ENCODE results near the gene ABCB1.

DNA sequence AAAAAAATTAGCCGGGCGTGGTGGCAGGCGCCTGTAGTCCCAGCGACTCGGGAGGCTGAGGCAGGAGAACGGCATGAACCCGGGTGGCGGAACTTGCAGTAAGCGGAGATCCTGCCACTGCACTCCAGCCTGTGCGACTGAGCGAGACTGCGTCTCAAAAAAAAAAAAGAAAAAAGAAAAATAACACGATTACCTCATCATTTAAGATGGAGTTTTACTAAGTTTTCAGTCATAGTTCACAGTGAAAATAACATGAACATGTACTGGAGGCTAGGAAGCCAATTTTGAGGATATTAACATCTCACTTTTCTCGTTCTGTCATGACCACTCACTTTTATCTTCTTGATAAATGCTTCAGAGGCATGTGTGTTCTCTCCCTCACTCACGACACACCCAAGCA is 24.4 kb upstream of the ABCB1 start:
- TF ChIP-seq, protein P1, sequence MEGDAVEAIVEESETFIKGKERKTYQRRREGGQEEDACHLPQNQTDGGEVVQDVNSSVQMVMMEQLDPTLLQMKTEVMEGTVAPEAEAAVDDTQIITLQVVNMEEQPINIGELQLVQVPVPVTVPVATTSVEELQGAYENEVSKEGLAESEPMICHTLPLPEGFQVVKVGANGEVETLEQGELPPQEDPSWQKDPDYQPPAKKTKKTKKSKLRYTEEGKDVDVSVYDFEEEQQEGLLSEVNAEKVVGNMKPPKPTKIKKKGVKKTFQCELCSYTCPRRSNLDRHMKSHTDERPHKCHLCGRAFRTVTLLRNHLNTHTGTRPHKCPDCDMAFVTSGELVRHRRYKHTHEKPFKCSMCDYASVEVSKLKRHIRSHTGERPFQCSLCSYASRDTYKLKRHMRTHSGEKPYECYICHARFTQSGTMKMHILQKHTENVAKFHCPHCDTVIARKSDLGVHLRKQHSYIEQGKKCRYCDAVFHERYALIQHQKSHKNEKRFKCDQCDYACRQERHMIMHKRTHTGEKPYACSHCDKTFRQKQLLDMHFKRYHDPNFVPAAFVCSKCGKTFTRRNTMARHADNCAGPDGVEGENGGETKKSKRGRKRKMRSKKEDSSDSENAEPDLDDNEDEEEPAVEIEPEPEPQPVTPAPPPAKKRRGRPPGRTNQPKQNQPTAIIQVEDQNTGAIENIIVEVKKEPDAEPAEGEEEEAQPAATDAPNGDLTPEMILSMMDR (optimal IDR thresholded peaks at IDR 0.05 in 1 of 3, IDR thresholded peaks at IDR 0.05 in 1 of 3, conservative IDR thresholded peaks at IDR 0.05 in 1 of 3; ENCODE audit: extremely low read depth in 1 of 3, insufficient read depth in 2 of 3, low read length in 3 of 3), result no peak
- TF ChIP-seq EZH2 (IDR thresholded peaks at IDR 0.05; ENCODE audit: low read length), result no peak

All from keratinocyte (primary cell).